ENCODE measurements around the gene DPAGT1. TPM values are rescaled to one million over a fixed set of nuclear protein-coding genes. Genes with fewer than 3 reads are reported as not detected.
A peak's percentile ranks its signal among the peaks of the same experiment; 100 is the strongest.

DPAGT1 gene
- total RNA-seq, 2 experiments from 2014 or later: 57.8 to 73.5 TPM

DNA sequence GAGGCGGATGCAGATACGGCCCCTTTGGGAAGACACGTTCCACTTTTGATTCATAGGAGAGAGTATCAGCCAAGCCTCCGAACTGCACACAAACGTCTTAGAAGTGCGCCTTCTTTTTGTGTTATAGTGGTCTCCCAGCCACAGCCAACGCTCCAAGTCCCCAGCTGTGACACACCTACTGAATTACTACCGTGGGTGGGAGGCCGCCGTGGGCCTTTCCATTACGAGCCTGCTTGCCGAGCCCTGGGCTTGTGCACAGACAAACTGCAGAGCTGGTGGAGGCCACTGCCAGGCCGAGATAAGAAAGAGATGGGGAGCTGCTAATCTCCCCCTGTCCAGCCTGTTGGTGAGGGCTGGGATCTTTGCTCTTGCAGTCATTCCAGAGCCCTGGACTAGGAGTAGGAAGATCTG, 16.2 kb downstream of the DPAGT1 start:
- Mint-ChIP-seq H3K27me3 (no peaks in the 10 kb centered on the region), H3K36me3 (ENCODE audit: low read depth) (peaks cover 7% of the 10 kb centered on the region), H3K4me3 (peak overlapping the region; percentile 97), H3K9me3 (ENCODE audit: low read depth) (no peaks in the 10 kb centered on the region), H3K27ac (peak overlapping the region; percentile 92), H3K4me1 (peaks cover 22% of the 10 kb centered on the region)
- DNase-seq (peak; percentile 63), ATAC-seq (peak; percentile 37)
- POLR2A ChIA-PET: interaction anchor here (0.6 to 3.0 kb wide), 11 partner anchors 9 to 120 kb away, joined by 3 to 28 read pairs (median 8); partner anchors contain the start of genes C2CD2L, CBL, DPAGT1 and HINFP
- CTCF ChIA-PET: interaction anchor here (0.8 to 2.6 kb wide), 5 partner anchors 14 to 240 kb away, joined by 3 to 12 read pairs (median 7); partner anchors contain the start of genes DPAGT1 and VPS11
- intact Hi-C loops (cut with DNase I, micrococcal nuclease): loop anchor here (1.0 kb wide), 3 partner anchors 10 to 55 kb away; partner anchors contain the start of genes DPAGT1 (in 1 of the 2) and SLC37A4 (in 1 of the 2)

DNA sequence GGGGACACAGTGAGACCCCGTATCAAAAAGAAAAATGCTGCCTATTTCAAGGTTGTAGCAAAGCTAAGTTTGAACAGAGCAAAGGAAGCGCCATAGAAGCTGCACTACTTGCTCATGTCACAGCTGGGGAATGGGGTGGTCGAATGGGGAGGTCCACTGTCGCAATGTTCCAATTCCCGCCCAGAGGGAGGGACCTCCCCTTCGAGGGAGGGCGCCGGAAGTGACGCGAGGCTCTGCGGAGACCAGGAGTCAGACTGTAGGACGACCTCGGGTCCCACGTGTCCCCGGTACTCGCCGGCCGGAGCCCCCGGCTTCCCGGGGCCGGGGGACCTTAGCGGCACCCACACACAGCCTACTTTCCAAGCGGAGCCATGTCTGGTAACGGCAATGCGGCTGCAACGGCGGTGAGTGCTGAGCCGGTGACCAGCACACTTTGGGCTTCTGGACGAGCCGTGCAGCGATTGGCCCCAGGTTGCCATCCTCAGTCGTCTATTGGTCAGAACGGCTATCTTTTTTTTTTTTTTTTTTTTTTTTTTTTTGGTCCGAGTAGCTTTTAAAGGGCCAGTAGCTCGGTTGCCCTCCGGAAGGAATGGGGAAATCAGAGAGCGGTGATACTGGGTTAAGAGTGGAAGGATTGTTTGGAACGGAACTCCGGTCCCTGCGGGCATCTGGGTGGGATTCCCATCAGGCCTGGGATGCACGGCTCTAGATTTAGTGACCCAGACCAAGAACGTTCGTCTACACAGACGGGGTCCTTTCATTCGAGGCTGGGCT, 16.8 kb downstream of the DPAGT1 start, which contains the start of gene HMBS:
TSS of gene HMBS (plus strand) at position 219 of the 774 bp plus-strand sequence. CDS start at position 372, 153 bp downstream.
- H3K27ac Mint-ChIP-seq: peak within 1 kb of the TSS; percentile 92
- CTCF ChIA-PET: interaction anchor here (0.6 to 2.6 kb wide), 16 partner anchors 11 to 271 kb away, joined by 3 to 12 read pairs (median 4); partner anchors contain the start of genes DPAGT1 and VPS11
- intact Hi-C loops (cut with DNase I, micrococcal nuclease): loop anchor here (1.0 kb wide), 8 partner anchors 10 to 67 kb away; partner anchors contain the start of genes DPAGT1 (in 2 of the 2), VPS11 (in 2 of the 2), C2CD2L (in 1 of the 2) and HINFP (in 1 of the 2)

GRCh38 chr11:119081682-119082260, 19.9 kb downstream of the DPAGT1 start:
- ChIA-PET CTCF (interaction anchor here (0.8 to 1.3 kb wide), 2 partner anchors 14 to 152 kb away, joined by 3 to 6 read pairs; partner anchors contain the start of gene VPS11), POLR2A (interaction anchor here (0.6 to 1.3 kb wide), 2 partner anchors 14 to 108 kb away, joined by 3 to 6 read pairs; a partner anchor contains a TSS)
- DNase-seq: no peak
- peak overlapping the region; percentile 40 for H3K27ac Mint-ChIP-seq
- no peak for ATAC-seq
- no peak overlapping the region for H3K4me3 Mint-ChIP-seq
- peaks cover 16% of the 10 kb centered on the region for H3K4me1 Mint-ChIP-seq
- H3K27me3 Mint-ChIP-seq: no peaks in the 10 kb centered on the region
- H3K9me3 Mint-ChIP-seq (ENCODE audit: low read depth): no peaks in the 10 kb centered on the region
- peaks cover 30% of the 10 kb centered on the region for H3K36me3 Mint-ChIP-seq (ENCODE audit: low read depth)
- intact Hi-C loops (cut with DNase I, micrococcal nuclease): no loop called here

More for the DNA sequence above, 16.8 kb downstream of the DPAGT1 start, which contains the start of gene HMBS:
- no peaks in the 10 kb centered on the region for H3K27me3 Mint-ChIP-seq
- POLR2A ChIA-PET: interaction anchor here (0.6 to 3.0 kb wide), 11 partner anchors 8 to 121 kb away, joined by 3 to 28 read pairs (median 8); partner anchors contain the start of genes C2CD2L, CBL, DPAGT1 and VPS11
- ATAC-seq (peak; percentile 94), DNase-seq (peak; percentile 96)
- peaks cover 22% of the 10 kb centered on the region for H3K4me1 Mint-ChIP-seq
- peaks cover 7% of the 10 kb centered on the region for H3K36me3 Mint-ChIP-seq (ENCODE audit: low read depth)
- H3K9me3 Mint-ChIP-seq (ENCODE audit: low read depth): no peaks in the 10 kb centered on the region
- H3K4me3 Mint-ChIP-seq: peak within 1 kb of the TSS; percentile 97

- intact Hi-C loops (cut with DNase I, micrococcal nuclease): no loop called here
- Mint-ChIP-seq H3K4me1 (no peaks in the 10 kb centered on the region), H3K27ac (no peak overlapping the region), H3K4me3 (no peak overlapping the region), H3K9me3 (ENCODE audit: low read depth) (no peaks in the 10 kb centered on the region), H3K36me3 (ENCODE audit: low read depth) (peaks cover 37% of the 10 kb centered on the region), H3K27me3 (no peaks in the 10 kb centered on the region)
- no peak for ATAC-seq
- ChIA-PET CTCF (interaction anchor here (1.9 kb wide), 1 partner anchor 13 kb away, joined by 6 read pairs; no protein-coding TSS in a partner anchor), POLR2A (no interaction called here)
- no peak for DNase-seq
These were observed 22.8 kb downstream of the DPAGT1 start for GRCh38 chr11:119078675-119079420.

GRCh38 chr11:119077839-119078238, 23.8 kb downstream of the DPAGT1 start:
- Mint-ChIP-seq H3K9me3 (ENCODE audit: low read depth) (no peaks in the 10 kb centered on the region), H3K4me1 (no peaks in the 10 kb centered on the region), H3K27me3 (no peaks in the 10 kb centered on the region), H3K4me3 (no peak overlapping the region), H3K27ac (no peak overlapping the region), H3K36me3 (ENCODE audit: low read depth) (peaks cover 45% of the 10 kb centered on the region)
- CTCF ChIA-PET: interaction anchor here (1.9 kb wide), 1 partner anchor 12 kb away, joined by 6 read pairs; no protein-coding TSS in a partner anchor
- intact Hi-C loops (cut with DNase I, micrococcal nuclease): no loop called here
- no peak for DNase-seq
- ATAC-seq: no peak
- POLR2A ChIA-PET: no interaction called here

- Mint-ChIP-seq H3K27me3 (no peaks in the 10 kb centered on the region), H3K27ac (peak within 1 kb of the TSS; percentile 98), H3K36me3 (ENCODE audit: low read depth) (peaks cover 7% of the 10 kb centered on the region), H3K4me1 (peaks cover 34% of the 10 kb centered on the region), H3K9me3 (ENCODE audit: low read depth) (no peaks in the 10 kb centered on the region), H3K4me3 (peak within 1 kb of the TSS; percentile 87)
- CTCF ChIA-PET: interaction anchor here (0.6 to 3.9 kb wide), 26 partner anchors 10 to 458 kb away, joined by 3 to 20 read pairs (median 4); partner anchors contain the start of genes C2CD2L, CBL, DPAGT1 and HMBS
- peak; percentile 98 for ATAC-seq
- DNase-seq: peak; percentile 100
- POLR2A ChIA-PET: interaction anchor here (0.7 to 2.0 kb wide), 10 partner anchors 11 to 51 kb away, joined by 3 to 28 read pairs (median 11); partner anchors contain the start of genes C2CD2L, DPAGT1, HMBS and HYOU1
- intact Hi-C loops (cut with DNase I, micrococcal nuclease): loop anchor here (1.0 to 2.0 kb wide), 14 partner anchors 10 to 271 kb away; partner anchors contain the start of genes HINFP (in 2 of the 2), HMBS (in 2 of the 2), HYOU1 (in 2 of the 2) and RPS25 (in 2 of the 2)
These were observed 34.1 kb downstream of the DPAGT1 start, which contains the start of gene VPS11 for GRCh38 chr11:119067371-119068222. Gene VPS11, plus strand, starts transcription at chr11:119067818. Its CDS starts 6 bp downstream, at chr11:119067824.

GRCh38 chr11:119065369-119065768, 36.3 kb downstream of the DPAGT1 start:
- peaks cover 34% of the 10 kb centered on the region for H3K4me1 Mint-ChIP-seq
- peaks cover 4% of the 10 kb centered on the region for H3K36me3 Mint-ChIP-seq (ENCODE audit: low read depth)
- peak overlapping the region; percentile 8 for H3K27ac Mint-ChIP-seq
- intact Hi-C loops (cut with DNase I, micrococcal nuclease): loop anchor here in 1 of 2 experiments (1.0 kb wide), 1 partner anchor 132 kb away; no protein-coding TSS in a partner anchor
- peak; percentile 30 for ATAC-seq
- DNase-seq: peak; percentile 67
- H3K4me3 Mint-ChIP-seq: peak overlapping the region; percentile 4
- no peaks in the 10 kb centered on the region for H3K27me3 Mint-ChIP-seq
- no peaks in the 10 kb centered on the region for H3K9me3 Mint-ChIP-seq (ENCODE audit: low read depth)
- CTCF ChIA-PET: interaction anchor here (0.6 to 3.9 kb wide), 10 partner anchors 10 to 291 kb away, joined by 3 to 16 read pairs (median 3); partner anchors contain the start of gene HINFP
- POLR2A ChIA-PET: interaction anchor here (0.6 to 1.1 kb wide), 2 partner anchors 10 to 135 kb away, joined by 3 to 4 read pairs; no protein-coding TSS in a partner anchor

DNA sequence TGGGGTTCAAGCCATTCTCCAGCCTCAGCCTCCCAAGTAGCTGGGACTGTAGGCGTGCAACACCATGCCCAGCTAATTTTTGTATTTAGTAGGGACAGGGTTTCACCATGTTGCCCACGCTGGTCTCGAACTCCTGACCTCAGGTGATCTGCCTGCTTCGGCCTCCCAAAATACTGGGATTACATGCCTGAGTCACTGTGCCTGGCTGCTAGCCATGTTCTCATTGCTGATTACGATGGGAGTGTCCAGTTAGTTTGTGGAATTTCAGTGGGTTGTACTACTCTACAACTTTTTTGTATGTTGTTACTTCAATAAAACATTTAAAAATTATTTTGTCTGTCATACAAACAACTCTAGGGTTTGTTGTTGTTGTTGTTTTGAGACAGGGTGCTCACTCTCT, 38.9 kb downstream of the DPAGT1 start:
- DNase-seq (no peak), ATAC-seq (no peak)
- POLR2A ChIA-PET: no interaction called here
- H3K36me3 Mint-ChIP-seq (ENCODE audit: low read depth): peaks cover 2% of the 10 kb centered on the region
- intact Hi-C loops (cut with DNase I, micrococcal nuclease): no loop called here
- H3K4me1 Mint-ChIP-seq: peaks cover 32% of the 10 kb centered on the region
- no peaks in the 10 kb centered on the region for H3K27me3 Mint-ChIP-seq
- H3K9me3 Mint-ChIP-seq (ENCODE audit: low read depth): no peaks in the 10 kb centered on the region
- H3K4me3 Mint-ChIP-seq: no peak overlapping the region
- CTCF ChIA-PET: interaction anchor here (0.9 to 1.6 kb wide), 3 partner anchors 22 to 33 kb away, joined by 3 to 6 read pairs (median 3); partner anchors contain the start of gene HMBS
- no peak overlapping the region for H3K27ac Mint-ChIP-seq

GRCh38 chr11:119061256-119061655, 40.4 kb downstream of the DPAGT1 start:
- Mint-ChIP-seq H3K27me3 (no peaks in the 10 kb centered on the region), H3K4me3 (no peak overlapping the region), H3K4me1 (peaks cover 23% of the 10 kb centered on the region), H3K27ac (no peak overlapping the region), H3K36me3 (ENCODE audit: low read depth) (peaks cover 2% of the 10 kb centered on the region), H3K9me3 (ENCODE audit: low read depth) (no peaks in the 10 kb centered on the region)
- POLR2A ChIA-PET: no interaction called here
- ATAC-seq (no peak), DNase-seq (no peak)
- intact Hi-C loops (cut with DNase I, micrococcal nuclease): no loop called here
- CTCF ChIA-PET: interaction anchor here (0.7 to 1.3 kb wide), 2 partner anchors 23 to 551 kb away, joined by 3 to 6 read pairs; partner anchors contain the start of gene HMBS
